HCT116 (cell line): ENCODE measurements around the gene LRRC46. TPM values are rescaled to one million over a fixed set of nuclear protein-coding genes. Genes with fewer than 3 reads are reported as not detected.

Experiments
- ATAC-seq: fragments of 200-7000 bp; cut with Tn5 transposase; 2 replicates; pipeline ENCODE4 v1.9.1; 2020; ENCODE audit warnings: mild to moderate bottlenecking, moderate library complexity
- BruUV-seq: library from RNA; stranded (reverse); fragments of 400-500 nt; replicated peaks from 2 replicates; lab custom pipeline; 2021; lab: Mats Ljungman, UMichigan
- CTCF ChIA-PET: fragments of 300-600 bp; sonication (Branson Sonifier 250); formaldehyde crosslinking; loops from one replicate; lab custom pipeline; 2021; ENCODE audit warnings: antibody characterized with exemption; lab: Charles Lee
- POLR2A ChIA-PET: fragments of 300-600, 350-600 bp; sonication (Branson Sonifier 250); formaldehyde crosslinking; loops from one replicate; lab custom pipeline; 2021; ENCODE audit warnings: antibody characterized with exemption; lab: Charles Lee
- RAD21 ChIA-PET, 2 experiments: fragments of 300-600 bp; sonication (Branson Sonifier 250); formaldehyde crosslinking; loops; one replicate each; lab custom pipeline; 2023; ENCODE audit warnings: low total read pairs in 2 of 2; ENCODE audit not compliant: uncharacterized antibody in 2 of 2, unreplicated experiment in 2 of 2, low non-redundant PET in 1 of 2; lab: Charles Lee
- DNase-seq: peaks from one replicate; pipeline ENCODE4 v3.0.0-alpha.2; 2010; ENCODE audit warnings: low read depth, low spot score
- H2AFZ ChIP-seq: fragments of 200-600 bp; shearing (Covaris generic), sonication (generic); 2 replicates; pipeline ENCODE4 v1.6.1; 2017; ENCODE audit warnings: low read depth, mixed run types, mixed read lengths, antibody characterized with exemption, low read length; ENCODE audit not compliant: poor library complexity, severe bottlenecking
- H3K27ac ChIP-seq: 2 replicates; pipeline ENCODE4 v1.5.1; 2012; ENCODE audit warnings: low read depth, low read length
- H3K27me3 ChIP-seq: fragments of 200-600 bp; sonication (generic); 2 replicates; pipeline ENCODE4 v1.6.1; 2016; ENCODE audit warnings: mixed run types, low read length, mixed read lengths; ENCODE audit not compliant: insufficient read depth
- H3K36me3 ChIP-seq, 2 experiments: fragments of 200-500 bp in 1 of 2; fragments of 200-600 bp in 1 of 2; sonication (Bioruptor generic) in 1 of 2; sonication (generic) in 1 of 2; 2 replicates each; pipeline versions ENCODE4 v1.5.1 to v1.6.1; 2014 to 2016; ENCODE audit warnings: low read length in 2 of 2, inconsistent platforms in 1 of 2, mixed read lengths in 1 of 2, mixed run types in 1 of 2; ENCODE audit not compliant: insufficient read depth in 2 of 2, control insufficient read depth in 1 of 2
- H3K4me1 ChIP-seq, 2 experiments: fragments of 200-600 bp in 1 of 2; sonication (generic) in 1 of 2; 2 replicates each; pipeline versions ENCODE4 v1.5.1 to v1.6.1; 2012 to 2017; ENCODE audit warnings: low read length in 2 of 2, inconsistent platforms in 1 of 2, mild to moderate bottlenecking in 1 of 2, mixed read lengths in 1 of 2, mixed run types in 1 of 2, moderate library complexity in 1 of 2; ENCODE audit not compliant: insufficient read depth in 2 of 2, control insufficient read depth in 1 of 2
- H3K4me2 ChIP-seq: fragments of 200-600 bp; sonication (generic); 2 replicates; pipeline ENCODE4 v1.6.1; 2017; ENCODE audit warnings: mixed run types, low read length, mixed read lengths
- H3K4me3 ChIP-seq, 2 experiments: fragments of 200-600 bp in 1 of 2; sonication (generic) in 1 of 2; replicated peaks in 1 of 2; 2 replicates each; pipeline ENCODE4 v1.5.1; 2011 to 2016; ENCODE audit warnings: low read length in 2 of 2, control low read depth in 1 of 2, low read depth in 1 of 2, mild to moderate bottlenecking in 1 of 2, mixed read lengths in 1 of 2, mixed run types in 1 of 2
- H3K79me2 ChIP-seq: fragments of 200-600 bp; sonication (generic); 2 replicates; pipeline ENCODE4 v1.6.1; 2017; ENCODE audit warnings: mild to moderate bottlenecking, mixed run types, low read length, moderate library complexity, mixed read lengths; ENCODE audit not compliant: insufficient read depth
- H3K9ac ChIP-seq: fragments of 200-600 bp; sonication (generic); 2 replicates; pipeline ENCODE4 v1.6.1; 2016; ENCODE audit warnings: low read length, mixed read lengths
- H3K9me2 ChIP-seq: fragments of 200-600 bp; sonication (generic), shearing (Covaris generic); 2 replicates; pipeline ENCODE4 v1.6.1; 2017; ENCODE audit warnings: mixed run types, mild to moderate bottlenecking, moderate library complexity; ENCODE audit not compliant: insufficient read depth
- H3K9me3 ChIP-seq, 2 experiments: fragments of 200-500 bp in 1 of 2; fragments of 200-600 bp in 1 of 2; sonication (Bioruptor generic) in 1 of 2; sonication (generic) in 1 of 2; 2 replicates each; pipeline ENCODE4 v1.6.1; 2014 to 2017; ENCODE audit warnings: low read length in 2 of 2, mixed read lengths in 2 of 2, inconsistent platforms in 1 of 2, low read depth in 1 of 2, mild to moderate bottlenecking in 1 of 2, mixed run types in 1 of 2, moderate library complexity in 1 of 2; ENCODE audit not compliant: control insufficient read depth in 1 of 2, insufficient read depth in 1 of 2
- H4K20me1 ChIP-seq: fragments of 200-600 bp; sonication (generic), shearing (Covaris generic); 2 replicates; pipeline ENCODE4 v1.6.1; 2017; ENCODE audit warnings: mixed run types, mild to moderate bottlenecking, moderate library complexity; ENCODE audit not compliant: insufficient read depth
- ATF3 ChIP-seq: IDR thresholded peaks from 2 replicates; pipeline ENCODE4 v1.6.1; 2012
- CBX3 ChIP-seq: IDR thresholded peaks from 2 replicates; pipeline ENCODE4 v1.6.1; 2012; ENCODE audit warnings: low read depth
- CTCF ChIP-seq, 3 experiments: fragments of 200-600 bp in 1 of 3; sonication (generic) in 1 of 3; IDR thresholded peaks in 2 of 3; conservative IDR thresholded peaks in 1 of 3; 2 replicates each; pipeline ENCODE4 v1.5.1; 2012 to 2017; ENCODE audit warnings: low read depth in 2 of 3, low read length in 2 of 3, antibody characterized with exemption in 1 of 3, borderline replicate concordance in 1 of 3, control low read depth in 1 of 3, mild to moderate bottlenecking in 1 of 3, mixed read lengths in 1 of 3, mixed run types in 1 of 3, moderate library complexity in 1 of 3; ENCODE audit not compliant: insufficient read depth in 1 of 3
- EGR1 ChIP-seq: IDR thresholded peaks from 2 replicates; pipeline ENCODE4 v1.6.1; 2012; ENCODE audit warnings: low read depth
- ELF1 ChIP-seq: IDR thresholded peaks from 2 replicates; pipeline ENCODE4 v1.6.1; 2012; ENCODE audit warnings: low read depth, borderline replicate concordance
- MAX ChIP-seq: IDR thresholded peaks from 2 replicates; pipeline ENCODE4 v1.6.1; 2012
- POLR2AphosphoS5 ChIP-seq: IDR thresholded peaks from 2 replicates; pipeline ENCODE4 v1.6.1; 2011; ENCODE audit warnings: mild to moderate bottlenecking, low read depth, low read length, moderate library complexity
- RAD21 ChIP-seq: IDR thresholded peaks from 2 replicates; pipeline ENCODE4 v1.6.1; 2012; ENCODE audit warnings: low read depth, mild to moderate bottlenecking
- REST ChIP-seq: IDR thresholded peaks from 2 replicates; pipeline ENCODE4 v1.6.1; 2012; ENCODE audit warnings: low read depth
- SIN3A ChIP-seq: IDR thresholded peaks from 2 replicates; pipeline ENCODE4 v1.6.1; 2012; ENCODE audit warnings: low read depth
- SP1 ChIP-seq: IDR thresholded peaks from 2 replicates; pipeline ENCODE4 v1.6.1; 2012; ENCODE audit warnings: low read depth
- YY1 ChIP-seq: IDR thresholded peaks from 2 replicates; pipeline ENCODE4 v1.6.1; 2011; ENCODE audit warnings: low read length, low read depth, moderate library complexity, mild to moderate bottlenecking; ENCODE audit not compliant: insufficient replicate concordance; ENCODE audit errors: extremely low read depth
- ZNF274 ChIP-seq: fragments of 200-500 bp; sonication (Bioruptor generic); IDR thresholded peaks from 2 replicates; pipeline ENCODE4 v1.6.1; 2014; ENCODE audit warnings: mild to moderate bottlenecking, low read depth, low read length, inconsistent platforms
- intact Hi-C: fragments of 100-400 bp; cut with micrococcal nuclease; formaldehyde crosslinking; loops from 2 replicates; pipeline ENCODE4 v1.10.0; 2022
- total RNA-seq: library from RNA; stranded (reverse); gene quantifications from one replicate; pipeline ENCODE4 v1.2.1, GENCODE V29; 2021; ENCODE audit not compliant: unreplicated experiment

The LRRC46 gene
- total RNA-seq, 1 experiment from 2014 or later = 0.76 TPM

GRCh38 chr17:47877368-47878034 is 46.0 kb downstream of the LRRC46 start:
- POLR2A ChIA-PET = no interaction called here
- ATAC-seq = no peak
- Histone ChIP-seq H3K27ac (no peak overlapping the region), H3K27me3 (no peaks in the 10 kb centered on the region), H3K4me2 (0 out of 2 replicates have a peak overlapping the region, but pooled peaks have one; percentile 65), H3K79me2 (no peaks in the 10 kb centered on the region), H3K9me2 (no peaks in the 10 kb centered on the region), H3K36me3 (no peaks in the 10 kb centered on the region), H3K9me3 (no peaks in the 10 kb centered on the region), H3K9ac (no peak overlapping the region), H3K4me1 (peaks cover 2 to 31% of the 10 kb centered on the region in 2 experiments), H3K4me3 (no peak overlapping the region), H4K20me1 (no peaks in the 10 kb centered on the region), H2AFZ (no peak overlapping the region)
- TF ChIP-seq EGR1 (no peak), REST (no peak), RAD21 (no peak), CTCF (IDR thresholded peaks at IDR 0.05 in 2 of 3, conservative IDR thresholded peaks at IDR 0.05 in 1 of 3; ENCODE audit: borderline replicate concordance in 1 of 3, insufficient read depth in 1 of 3, low read depth in 2 of 3, low read length in 2 of 3) (no peak), ZNF274 (no peak), SIN3A (no peak), MAX (no peak), ELF1 (no peak), ATF3 (no peak), CBX3 (no peak), POLR2AphosphoS5 (no peak), SP1 (no peak), YY1 (no peak)
- RAD21 ChIA-PET = no interaction called here
- intact Hi-C loops = no loop called here
- no TSS peak for BruUV-seq
- CTCF ChIA-PET = no interaction called here
- no peak for DNase-seq
